ENCODE results near the gene MACC1.
"Not testable (repeated sequence)": the region's sequence is repeated elsewhere in the genome, so short reads cannot be mapped to it uniquely, and the experiment has no call there.

The MACC1 gene

DNA sequence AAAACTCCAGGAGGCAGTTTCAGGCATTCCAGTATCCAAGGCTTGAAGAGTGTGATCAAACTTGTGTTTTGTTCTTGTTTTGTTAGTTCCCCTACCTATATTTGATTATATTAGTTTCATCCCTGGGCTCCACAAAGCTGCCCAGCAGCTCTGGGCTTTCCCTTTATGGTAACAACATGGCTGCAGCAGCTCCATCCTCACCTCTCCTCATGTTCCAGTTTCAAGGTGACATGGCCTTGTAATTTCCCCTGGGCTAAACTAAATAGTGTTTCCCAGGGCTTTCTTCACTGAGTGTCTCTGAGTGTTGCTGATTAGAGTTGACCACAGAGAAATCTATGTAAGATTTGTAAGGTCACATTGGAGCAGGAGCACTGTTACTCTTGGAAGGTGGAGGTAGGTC lies 83.4 kb downstream of the MACC1 start:
- no peak for DNase-seq (ENCODE audit: low read depth in 2 of 2, low spot score in 1 of 2)

DNA sequence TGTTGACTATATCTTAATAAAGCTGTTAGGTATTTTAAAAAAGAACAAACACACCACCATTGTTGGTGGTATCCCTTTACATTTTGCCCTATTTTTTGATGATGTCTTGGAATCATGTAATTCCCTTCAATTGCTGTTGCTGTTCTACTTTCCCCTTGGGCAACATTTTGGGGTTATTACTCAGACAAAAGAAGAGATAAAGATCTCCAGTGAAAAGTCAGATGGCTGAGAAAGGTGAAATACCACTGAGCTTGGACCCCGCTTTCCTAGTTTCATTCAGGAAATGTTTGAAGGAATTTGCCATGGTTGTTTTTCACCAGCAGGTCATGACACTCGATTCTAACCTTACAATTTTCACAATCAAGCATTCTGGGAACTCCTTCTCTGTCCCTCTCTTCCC lies 84.6 kb downstream of the MACC1 start:
- no peak for DNase-seq (ENCODE audit: low read depth in 2 of 2, low spot score in 1 of 2)

DNA sequence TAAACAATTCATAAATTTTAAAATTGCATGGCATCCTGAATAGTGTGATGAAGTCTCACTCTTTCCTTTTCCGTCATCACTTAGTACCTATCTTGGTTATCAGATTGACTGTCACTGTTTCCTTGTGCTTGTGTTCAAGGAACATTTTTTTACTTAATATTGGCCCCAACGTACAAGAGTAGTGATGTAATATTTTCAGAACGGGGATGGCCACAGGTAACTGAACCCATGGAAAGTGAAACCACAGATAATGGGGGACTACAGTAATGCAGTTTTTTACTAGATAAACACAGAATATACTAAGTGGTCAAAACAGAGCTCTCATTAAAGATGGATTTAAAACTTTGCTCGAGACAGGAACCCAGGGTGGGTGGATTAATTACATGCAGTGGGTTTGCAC lies 85.4 kb downstream of the MACC1 start:
- no peak for DNase-seq (ENCODE audit: low read depth in 2 of 2, low spot score in 1 of 2)

DNA sequence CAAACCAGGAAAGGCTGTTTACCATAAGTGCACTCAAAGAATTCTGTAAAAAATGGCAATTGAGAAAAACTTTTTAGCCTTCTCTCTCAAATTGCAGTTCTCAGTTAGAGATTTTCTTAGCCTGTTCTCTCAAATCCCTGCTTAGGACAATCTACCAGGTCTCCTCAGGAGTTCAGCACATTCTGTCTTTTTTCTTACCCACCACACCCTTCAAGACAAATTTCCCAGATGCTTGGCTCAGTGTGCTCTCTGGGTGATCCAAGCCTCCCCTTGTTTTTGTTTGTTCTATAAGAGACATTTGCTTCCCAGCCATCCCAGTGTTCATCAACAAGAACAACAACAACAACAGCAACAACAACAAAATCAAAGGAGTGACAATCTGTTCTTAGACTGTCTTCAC lies 87.3 kb downstream of the MACC1 start:
- no peak for DNase-seq (ENCODE audit: low read depth in 2 of 2, low spot score in 1 of 2)

DNA sequence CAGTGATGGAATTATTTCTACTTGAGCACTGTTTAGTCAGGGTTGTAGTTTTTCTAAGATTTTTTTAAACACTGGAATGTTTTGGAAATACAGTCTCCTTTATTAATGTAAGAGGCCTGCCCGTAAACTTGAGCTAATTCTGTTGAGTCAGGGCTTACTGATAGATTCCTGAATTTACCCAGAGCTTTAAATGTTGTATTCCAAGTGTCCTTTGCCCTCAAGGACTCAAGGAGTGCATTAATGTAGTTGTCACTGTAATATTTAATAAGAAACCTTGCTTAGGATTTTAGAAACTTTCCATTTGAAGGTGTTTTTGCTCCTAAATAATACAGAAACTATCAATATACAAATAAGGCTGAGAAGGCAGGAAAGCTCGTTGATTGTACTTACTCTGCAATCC lies 89.2 kb downstream of the MACC1 start:
- no peak for DNase-seq (ENCODE audit: low read depth in 2 of 2, low spot score in 1 of 2)

DNA sequence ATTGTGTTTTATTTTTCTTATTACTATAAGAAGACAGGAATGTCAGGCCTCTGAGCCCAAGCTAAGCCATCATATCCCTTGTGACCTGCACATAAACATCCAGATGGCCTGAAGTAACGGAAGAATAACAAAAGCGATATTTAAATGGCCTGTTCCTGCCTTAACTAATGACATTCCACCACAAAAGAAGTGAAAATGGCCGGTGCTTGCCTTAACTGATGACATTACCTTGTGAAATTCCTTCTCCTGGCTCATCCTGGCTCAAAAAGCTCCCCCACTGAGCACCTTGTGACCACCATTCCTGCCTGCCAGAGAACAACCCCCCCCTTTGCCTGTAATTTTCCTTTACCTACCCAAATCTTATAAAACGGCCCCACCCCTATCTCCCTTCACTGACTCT lies 91.1 kb downstream of the MACC1 start:
- DNase-seq (ENCODE audit: low read depth in 2 of 2, low spot score in 1 of 2), result not testable (repeated sequence)

DNA sequence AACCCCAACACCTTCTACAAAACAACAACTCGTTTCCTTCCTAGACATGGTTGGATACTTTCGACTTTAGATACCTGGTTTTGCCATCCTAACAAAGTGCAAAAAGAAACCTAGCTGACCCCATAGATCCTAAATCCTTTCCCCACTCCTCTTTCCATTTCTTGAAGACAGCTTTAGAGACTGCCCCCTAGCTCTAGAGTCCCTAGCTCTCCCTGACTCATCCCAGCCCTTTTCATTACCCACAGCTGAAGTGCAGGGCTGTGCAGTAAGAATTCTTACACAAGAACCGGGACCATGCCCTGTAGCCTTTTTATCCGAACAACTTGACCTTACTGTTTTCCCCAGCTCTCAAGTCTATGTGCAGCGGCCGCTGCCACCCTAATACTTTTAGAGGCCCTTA lies 93.1 kb downstream of the MACC1 start:
- not testable (repeated sequence) for DNase-seq (ENCODE audit: low read depth in 2 of 2, low spot score in 1 of 2)

DNA sequence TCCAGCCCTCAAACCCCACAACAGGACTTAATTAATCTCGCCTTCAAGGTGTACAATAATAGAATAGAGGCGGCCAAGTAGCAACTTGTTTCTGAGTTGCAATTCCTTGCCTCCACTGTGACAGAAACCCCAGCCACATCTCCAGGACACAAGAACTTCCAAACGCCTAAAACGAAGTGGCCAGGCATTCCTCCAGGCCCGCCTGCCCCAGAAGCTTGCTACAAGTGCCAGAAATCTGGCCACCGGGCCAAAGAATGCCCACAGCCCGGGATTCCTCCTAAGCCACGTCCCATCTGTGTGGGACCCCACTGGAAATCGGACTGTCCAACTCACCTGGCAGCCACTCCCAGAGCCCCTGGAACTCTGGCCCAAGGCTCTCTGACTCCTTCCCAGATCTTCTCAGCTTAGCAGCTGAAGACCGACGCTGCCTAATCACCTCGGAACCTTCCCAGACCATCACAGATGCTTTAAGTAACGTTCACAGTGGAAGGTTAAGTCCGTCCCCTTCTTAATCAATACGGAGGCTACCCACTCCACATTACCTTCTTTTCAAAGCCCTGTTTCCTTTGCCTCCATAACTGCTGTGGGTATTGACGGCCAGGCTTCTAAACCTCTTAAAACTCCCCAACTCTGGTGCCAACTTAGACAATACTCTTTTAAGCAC lies 94.4 kb downstream of the MACC1 start:
- DNase-seq (ENCODE audit: low read depth in 2 of 2, low spot score in 1 of 2), result not testable (repeated sequence)

DNA sequence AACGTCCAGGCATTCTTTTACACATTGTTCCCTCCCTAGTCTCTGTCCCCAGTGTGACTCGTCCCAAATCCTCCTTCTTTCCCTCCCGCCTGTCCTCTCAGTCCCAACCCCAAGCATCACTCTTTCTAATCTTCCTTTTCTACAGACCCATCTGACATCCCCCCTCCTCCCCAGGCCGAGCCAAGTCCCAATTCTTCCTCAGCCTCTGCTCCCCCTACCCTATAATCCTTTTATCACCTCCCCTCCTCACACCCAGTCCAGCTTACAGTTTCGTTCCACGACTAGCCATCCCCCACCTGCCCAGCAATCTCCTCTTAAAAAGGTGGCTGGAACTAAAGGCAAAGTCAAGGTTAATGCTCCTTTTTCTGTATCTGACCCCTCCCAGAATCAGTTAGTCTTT lies 95.1 kb downstream of the MACC1 start:
- no peak for DNase-seq (ENCODE audit: low read depth in 2 of 2, low spot score in 1 of 2)

DNA sequence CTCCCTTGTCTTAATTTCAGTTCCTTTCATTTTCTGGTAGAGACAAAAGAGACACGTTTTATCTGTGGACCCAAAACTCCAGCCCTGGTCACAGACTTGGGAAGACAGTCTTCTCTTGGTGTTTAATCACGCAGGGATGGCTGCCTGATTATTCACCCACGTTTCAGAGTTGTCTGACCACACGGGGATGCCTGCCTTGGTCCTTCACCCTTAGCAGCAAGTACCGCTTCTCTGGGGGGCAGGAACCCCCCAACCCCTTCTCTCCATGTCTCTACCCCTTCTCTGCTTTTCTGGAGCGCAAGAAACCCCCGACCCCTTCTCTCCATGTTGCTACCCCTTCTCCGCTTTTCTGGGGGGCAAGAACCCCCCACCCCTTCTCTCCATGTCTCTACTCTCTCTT lies 95.8 kb downstream of the MACC1 start:
- DNase-seq (ENCODE audit: low read depth in 2 of 2, low spot score in 1 of 2), result no peak

DNA sequence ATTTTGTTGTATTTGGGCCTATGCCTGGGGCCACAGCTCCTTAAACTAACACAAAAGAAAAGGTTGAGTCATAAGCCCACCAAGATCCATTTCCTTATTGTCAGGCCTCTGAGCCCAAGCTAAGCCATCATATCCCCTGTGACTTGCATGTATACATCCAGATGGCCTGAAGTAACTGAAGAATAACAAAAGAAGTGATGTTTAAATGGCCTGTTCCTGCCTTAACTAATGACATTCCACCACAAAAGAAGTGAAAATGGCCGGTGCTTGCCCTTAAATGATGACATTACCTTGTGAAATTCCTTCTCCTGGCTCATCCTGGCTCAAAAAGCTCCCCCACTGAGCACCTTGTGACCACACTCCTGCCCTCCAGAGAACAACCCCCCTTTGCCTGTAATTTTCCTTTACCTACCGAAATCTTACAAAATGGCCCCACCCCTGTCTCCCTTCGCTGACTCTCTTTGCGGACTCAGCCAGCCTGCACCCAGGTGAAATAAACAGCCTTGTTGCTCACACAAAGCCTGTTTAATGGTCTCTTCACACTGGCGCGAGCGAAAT lies 96.5 kb downstream of the MACC1 start:
- DNase-seq (ENCODE audit: low read depth in 2 of 2, low spot score in 1 of 2), result not testable (repeated sequence)

DNA sequence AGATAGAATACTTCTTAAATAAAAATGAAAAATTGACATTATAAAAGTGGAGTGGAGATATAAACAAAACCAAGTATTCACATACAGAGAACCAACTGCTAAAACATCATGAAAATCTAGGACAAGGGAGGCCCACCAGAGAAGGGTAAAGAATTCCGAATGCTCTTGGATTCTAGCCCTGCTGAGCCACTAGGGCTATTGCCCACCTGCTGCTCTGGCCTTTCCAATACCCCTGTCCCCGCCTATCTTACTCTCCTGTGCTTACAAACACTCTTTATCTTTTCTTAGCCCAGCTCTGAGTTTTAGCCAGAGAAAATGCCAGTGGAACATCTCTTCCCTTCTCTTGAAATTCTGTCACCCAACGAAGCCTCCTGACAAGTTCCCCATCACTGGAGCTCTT lies 100.3 kb downstream of the MACC1 start:
- no peak for DNase-seq (ENCODE audit: low read depth in 2 of 2, low spot score in 1 of 2)

DNA sequence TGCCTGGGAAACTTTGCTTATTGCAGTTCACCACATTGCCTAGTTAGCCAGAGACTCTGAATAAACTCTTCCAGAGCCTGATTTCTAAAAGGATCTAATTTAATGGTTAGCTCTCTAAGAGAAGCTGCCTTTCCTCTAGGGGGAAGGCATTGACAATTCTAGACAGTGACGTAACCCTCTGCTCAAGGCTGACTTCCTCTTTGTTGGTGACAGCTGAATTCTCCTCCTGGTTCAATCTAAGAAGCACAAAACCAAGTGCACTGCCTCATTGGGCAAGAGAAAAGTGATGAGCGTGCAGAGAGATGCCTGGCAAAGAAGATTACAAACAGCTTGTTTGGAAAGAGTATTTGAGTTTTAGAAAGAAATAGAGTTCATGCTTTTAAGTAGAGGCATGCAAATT lies 102.7 kb downstream of the MACC1 start:
- DNase-seq (ENCODE audit: low read depth in 2 of 2, low spot score in 1 of 2), result no peak

DNA sequence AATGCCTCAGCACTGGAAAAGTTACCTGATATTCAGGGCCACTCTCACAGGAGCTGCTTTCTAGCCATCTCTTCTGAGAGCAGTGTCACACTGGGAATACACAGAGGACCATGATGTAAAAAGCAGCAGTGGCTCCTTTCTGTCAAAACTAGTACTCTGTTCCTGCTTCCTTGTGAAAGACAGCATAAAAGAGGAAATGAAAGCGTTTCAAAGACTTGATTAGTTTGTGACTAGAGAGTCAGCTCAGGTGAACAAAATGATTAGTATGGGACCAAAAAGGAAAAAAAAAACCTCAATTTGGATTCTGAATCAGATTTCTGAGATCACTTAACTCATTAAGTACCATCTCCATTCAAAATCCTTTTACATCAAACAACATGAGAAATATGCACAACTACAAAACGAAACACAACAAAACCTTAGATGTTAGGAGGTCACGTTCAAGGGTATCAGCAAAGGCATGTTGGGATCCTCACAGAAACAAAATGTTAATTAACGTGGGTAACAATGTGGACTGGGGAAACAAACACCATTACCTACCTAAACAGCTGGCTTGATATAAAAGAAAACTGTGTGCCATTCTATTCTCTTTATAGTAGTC lies 103.7 kb downstream of the MACC1 start:
- no peak for DNase-seq (ENCODE audit: low read depth in 2 of 2, low spot score in 1 of 2)

DNA sequence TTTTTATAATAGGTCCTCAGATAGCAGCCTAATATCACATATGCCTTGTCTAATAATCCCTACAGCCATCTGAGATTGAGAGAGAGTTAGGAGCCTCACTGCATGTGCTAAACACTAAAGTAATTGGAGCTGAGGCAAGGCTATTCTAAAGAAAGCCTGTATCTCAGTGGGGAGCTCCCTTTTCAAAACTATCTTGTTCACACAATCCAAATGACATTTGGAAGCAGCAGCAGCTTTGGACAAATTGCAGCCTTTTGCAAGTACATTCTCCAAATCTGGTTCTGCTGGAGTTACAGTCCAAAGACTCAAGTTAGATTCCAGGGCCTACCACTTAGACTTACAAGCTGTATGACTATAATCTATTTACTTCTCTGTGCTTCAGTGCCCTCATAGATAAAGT lies 104.5 kb downstream of the MACC1 start:
- no peak for DNase-seq (ENCODE audit: low read depth in 2 of 2, low spot score in 1 of 2)

DNA sequence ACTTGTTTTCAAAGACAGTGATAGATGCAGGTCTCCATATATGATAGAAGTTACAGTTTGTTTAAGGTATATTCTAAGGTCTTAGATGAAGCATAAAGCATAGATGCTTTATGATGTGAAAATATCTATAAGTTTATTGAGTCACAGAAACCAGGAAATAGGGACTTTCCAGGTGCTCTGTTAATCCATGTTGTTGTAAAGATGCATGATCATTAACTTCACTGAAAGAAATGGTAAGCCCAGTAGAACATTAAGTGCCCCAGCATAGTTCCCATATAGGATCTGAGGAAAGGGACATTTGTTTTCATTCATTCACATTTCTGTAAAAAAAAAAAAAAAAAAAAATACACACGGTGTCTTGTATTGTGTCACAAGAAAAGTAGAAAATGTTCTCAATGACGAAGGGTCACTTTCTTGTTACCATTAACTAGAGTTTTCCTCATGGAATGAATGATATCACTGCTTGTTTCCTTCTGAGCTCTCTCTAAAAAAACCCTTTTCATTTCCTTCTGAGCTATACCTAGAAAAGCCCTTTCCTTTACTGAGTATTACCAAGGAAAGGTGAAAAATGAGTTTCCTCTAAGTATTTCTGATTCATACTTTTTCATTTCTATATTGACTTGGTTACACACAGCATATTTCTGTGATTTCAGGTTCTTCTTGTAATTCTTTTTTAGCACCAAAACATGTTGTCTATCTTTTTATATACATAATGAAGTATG lies 105.2 kb downstream of the MACC1 start:
- DNase-seq (ENCODE audit: low read depth in 2 of 2, low spot score in 1 of 2), result no peak

DNA sequence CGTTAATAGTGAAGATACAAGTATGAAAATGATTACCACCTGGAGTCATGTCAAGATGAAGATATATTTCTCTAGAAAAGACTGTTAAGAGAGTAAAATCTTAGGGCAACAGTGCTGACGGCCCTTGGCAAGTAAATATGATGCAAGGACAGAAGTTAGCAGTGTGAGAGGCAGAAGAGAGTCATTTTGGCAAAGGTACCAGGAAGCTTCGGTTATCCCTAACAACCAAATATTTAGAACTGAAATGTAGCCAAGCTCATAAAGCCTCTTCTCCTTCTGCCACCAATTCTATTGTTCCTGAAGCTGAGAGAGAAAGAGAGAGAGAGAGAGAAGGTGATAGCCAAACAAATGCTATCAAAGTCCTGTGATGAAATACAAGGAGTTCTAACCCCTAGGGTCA lies 109.6 kb downstream of the MACC1 start:
- DNase-seq (ENCODE audit: low read depth in 2 of 2, low spot score in 1 of 2), result no peak

DNA sequence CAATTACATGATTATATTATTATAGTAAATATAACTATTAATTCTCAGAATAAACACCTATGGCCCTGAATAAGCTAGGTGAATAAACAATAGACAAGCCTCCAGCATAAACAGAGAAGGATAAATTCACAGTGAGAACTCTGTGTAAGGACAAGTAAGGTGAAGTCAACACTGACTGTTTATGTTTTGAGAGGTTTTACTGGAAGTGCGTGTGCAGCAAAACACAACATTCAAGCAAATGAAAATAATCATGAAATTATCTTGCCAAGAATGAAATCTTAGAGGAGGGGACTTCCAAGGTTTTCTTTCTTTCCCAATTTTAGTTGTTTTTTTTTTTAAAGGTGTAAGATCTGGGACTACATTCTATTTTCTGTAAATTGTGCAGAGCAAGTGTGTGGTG lies 112.5 kb downstream of the MACC1 start:
- no peak for DNase-seq (ENCODE audit: low read depth in 2 of 2, low spot score in 1 of 2)

DNA sequence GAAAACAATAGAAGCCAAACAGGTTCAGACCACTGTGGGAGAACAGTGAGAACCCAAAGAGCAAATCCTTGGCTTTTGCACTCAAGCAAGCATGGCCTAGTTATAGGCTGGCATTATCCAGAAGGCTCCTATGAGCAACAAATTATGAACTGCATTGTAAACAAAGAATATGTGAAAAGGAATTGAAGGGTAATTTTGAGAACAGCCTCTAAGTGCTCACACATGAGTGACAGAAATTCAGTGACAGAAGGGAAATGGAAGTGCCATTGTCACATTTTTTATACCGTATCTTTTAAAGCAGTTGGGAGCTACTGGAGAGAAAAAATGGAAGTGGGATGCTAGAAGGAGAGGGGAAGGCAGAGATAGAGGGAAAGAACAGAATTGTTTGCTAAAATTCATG lies 114.2 kb downstream of the MACC1 start:
- no peak for DNase-seq (ENCODE audit: low read depth in 2 of 2, low spot score in 1 of 2)

DNA sequence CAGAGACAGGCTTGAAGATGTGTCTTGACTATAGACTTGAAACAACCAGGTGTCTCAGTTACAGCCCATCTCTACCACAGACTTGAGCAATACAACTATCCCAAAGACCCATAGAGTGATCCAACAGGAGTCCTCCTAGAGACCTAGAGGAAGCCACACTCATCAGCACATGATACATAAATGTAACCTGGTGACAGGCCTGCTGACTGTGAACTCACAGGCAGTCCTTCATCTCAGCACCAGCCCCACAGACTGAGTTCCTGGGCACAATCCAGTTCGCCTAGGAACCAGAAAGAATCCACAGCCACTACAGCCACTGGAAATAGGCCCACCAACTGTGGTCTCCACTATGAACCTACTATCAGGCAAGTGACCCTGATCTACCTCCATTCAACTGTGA lies 121.3 kb downstream of the MACC1 start:
- DNase-seq (ENCODE audit: low read depth in 2 of 2, low spot score in 1 of 2), result no peak

DNA sequence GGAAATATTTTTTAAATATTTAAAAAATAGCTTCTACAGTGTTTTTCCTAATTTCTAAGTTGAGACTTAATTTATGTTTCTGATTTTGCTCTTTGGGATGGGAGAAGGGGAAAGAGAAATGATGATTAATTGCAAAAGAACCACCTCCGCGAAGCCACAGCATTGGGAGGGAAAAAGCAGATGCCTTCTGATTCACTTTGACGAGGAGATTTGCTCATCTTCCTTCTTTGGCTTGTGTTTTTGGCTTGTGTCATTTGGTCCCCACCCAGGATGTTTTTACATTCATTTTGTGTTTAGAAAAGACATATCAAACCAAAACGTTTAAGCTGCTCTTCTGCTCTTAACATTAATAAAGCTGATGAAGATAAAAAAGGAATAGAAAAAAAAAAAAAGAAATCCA lies 121.7 kb downstream of the MACC1 start:
- DNase-seq (ENCODE audit: low read depth in 2 of 2, low spot score in 1 of 2), result no peak

DNA sequence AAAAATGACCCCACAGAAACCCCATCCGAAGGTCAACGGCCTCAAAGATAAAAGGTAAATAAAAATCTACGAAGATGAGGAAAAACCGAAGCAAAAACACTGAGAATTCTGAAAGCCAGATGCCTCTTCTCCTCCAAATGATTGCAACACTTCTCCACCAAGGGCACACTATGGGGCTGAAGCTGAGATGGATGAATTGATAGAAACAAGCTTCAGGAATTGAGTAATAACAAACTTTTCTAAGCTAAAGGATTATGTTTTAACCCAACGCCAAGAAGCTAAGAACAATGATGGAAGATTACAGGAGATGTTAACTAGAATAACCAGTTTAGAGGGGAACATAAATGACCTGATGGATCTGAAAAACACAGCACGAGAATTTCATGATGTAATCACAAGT lies 127.8 kb downstream of the MACC1 start:
- no peak for DNase-seq (ENCODE audit: low read depth in 2 of 2, low spot score in 1 of 2)
